PC-9 (cell line): Measurements from ENCODE around the gene CYFIP1. TPM values are rescaled to one million over a fixed set of nuclear protein-coding genes. Genes with fewer than 3 reads are reported as not detected.

Experiments used
- BruUV-seq: library from RNA; stranded (reverse); fragments of 400-500 nt; replicated peaks from 2 replicates; lab custom pipeline; 2021; lab: Mats Ljungman, UMichigan
- CTCF ChIA-PET: fragments of 300-600 bp; sonication (Branson Sonifier 250); formaldehyde crosslinking; loops from one replicate; lab custom pipeline; 2022; ENCODE audit warnings: antibody characterized with exemption; lab: Charles Lee
- POLR2A ChIA-PET: fragments of 300-600 bp; sonication (Branson Sonifier 250); formaldehyde crosslinking; loops from one replicate; lab custom pipeline; 2022; ENCODE audit warnings: antibody characterized with exemption; ENCODE audit not compliant: unreplicated experiment; lab: Charles Lee
- DNase-seq, 2 experiments: peaks; one replicate each; pipeline versions ENCODE4 v3.0.0 to v3.0.0-alpha.2; 2015 to 2022; ENCODE audit warnings: mixed read lengths in 1 of 2
- H2AFZ ChIP-seq: fragments of 200-600 bp; sonication (generic); 2 replicates; pipeline ENCODE4 v1.8.1; 2017; ENCODE audit warnings: antibody characterized with exemption
- H3F3A ChIP-seq: fragments of 200-600 bp; sonication (generic); 2 replicates; pipeline ENCODE4 v1.8.1; 2017; ENCODE audit warnings: antibody characterized with exemption, mild to moderate bottlenecking, low read depth; ENCODE audit not compliant: insufficient read depth
- H3K27ac ChIP-seq: fragments of 200-600 bp; sonication (generic); 2 replicates; pipeline ENCODE4 v1.6.1; 2016; ENCODE audit warnings: mixed run types
- H3K27me3 ChIP-seq: fragments of 200-600 bp; sonication (generic); 2 replicates; pipeline ENCODE4 v1.6.1; 2016; ENCODE audit warnings: low read depth, mixed run types; ENCODE audit not compliant: insufficient read depth
- H3K36me3 ChIP-seq: fragments of 200-600 bp; sonication (generic); 2 replicates; pipeline ENCODE4 v1.6.1; 2016; ENCODE audit warnings: low read depth, mixed run types
- H3K4me1 ChIP-seq: fragments of 200-600 bp; sonication (generic); replicated peaks from 2 replicates; pipeline ENCODE4 v1.6.1; 2016; ENCODE audit warnings: mixed run types; ENCODE audit not compliant: insufficient read depth
- H3K4me2 ChIP-seq: fragments of 200-600 bp; sonication (generic); 2 replicates; pipeline ENCODE4 v1.6.1; 2017; ENCODE audit warnings: mixed run types
- H3K4me3 ChIP-seq: fragments of 200-600 bp; sonication (generic); 2 replicates; pipeline ENCODE4 v1.6.1; 2016; ENCODE audit warnings: mixed run types
- H3K79me2 ChIP-seq: fragments of 200-600 bp; sonication (generic); 2 replicates; pipeline ENCODE4 v1.6.1; 2017; ENCODE audit warnings: low read depth, mixed run types
- H3K9me2 ChIP-seq: fragments of 200-600 bp; sonication (generic); 2 replicates; pipeline ENCODE4 v1.8.1; 2017; ENCODE audit warnings: mild to moderate bottlenecking; ENCODE audit not compliant: insufficient read depth
- H3K9me3 ChIP-seq: fragments of 200-600 bp; sonication (generic); 2 replicates; pipeline ENCODE4 v1.8.1; 2016; ENCODE audit warnings: low read depth; ENCODE audit not compliant: insufficient read depth
- H4K20me1 ChIP-seq: fragments of 200-600 bp; sonication (generic); 2 replicates; pipeline ENCODE4 v1.8.1; 2017; ENCODE audit not compliant: insufficient read depth
- EZH2 ChIP-seq: fragments of 200-600 bp; sonication (generic); IDR thresholded peaks from 2 replicates; pipeline ENCODE4 v1.8.0; 2017; ENCODE audit warnings: antibody characterized with exemption, low read depth
- intact Hi-C: fragments of 100-400 bp; cut with micrococcal nuclease; formaldehyde crosslinking; loops from one replicate; pipeline ENCODE4 v1.10.0; 2022; ENCODE audit not compliant: unreplicated experiment
- total RNA-seq: library from RNA; stranded (reverse); gene quantifications from 2 replicates; pipeline ENCODE4 v1.2.3, GENCODE V29; 2021
- TF ChIP-seq, protein P1 (sequence below): fragments of 200-600 bp; sonication (generic); conservative IDR thresholded peaks from 2 replicates; pipeline ENCODE4 v1.6.1; 2017; ENCODE audit warnings: mixed run types, antibody characterized with exemption, mild to moderate bottlenecking, moderate library complexity

CYFIP1 gene
- total RNA-seq, 1 experiment from 2014 or later, result 114 TPM

DNA sequence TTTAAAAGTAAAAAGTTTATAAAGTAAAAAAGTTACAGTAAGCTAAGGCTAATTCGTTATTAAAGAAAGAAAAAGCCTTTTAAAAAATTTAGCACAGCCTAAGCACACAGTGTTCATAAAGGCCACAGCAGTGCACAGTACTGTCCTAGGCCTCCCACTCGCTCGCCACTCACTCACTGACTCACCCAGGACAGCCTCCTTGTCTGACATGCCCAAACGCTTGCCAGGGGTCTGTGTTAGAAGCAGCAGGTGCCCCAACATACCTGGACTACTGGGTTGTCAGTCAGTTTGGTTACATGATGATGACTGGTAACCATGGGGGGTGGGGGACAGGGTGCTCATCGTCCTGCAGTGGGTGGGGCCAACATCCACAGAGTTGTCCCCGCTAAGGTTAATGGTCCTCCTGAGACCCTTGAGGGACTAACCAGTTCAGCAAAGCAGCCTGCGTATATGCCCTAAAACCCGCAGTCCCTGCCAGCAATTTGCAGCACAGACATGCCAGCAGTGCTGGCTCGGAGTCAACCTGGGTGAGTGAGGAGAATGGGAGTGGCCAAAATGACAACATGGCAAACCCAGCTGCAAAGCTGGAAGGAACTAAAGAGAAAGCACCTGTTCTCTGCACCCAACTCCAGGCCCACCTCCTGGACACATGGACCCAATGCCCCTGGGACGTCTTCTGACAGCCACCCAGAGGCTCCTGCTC, 49.2 kb downstream of the CYFIP1 start:
- intact Hi-C loops, result no loop called here

DNA sequence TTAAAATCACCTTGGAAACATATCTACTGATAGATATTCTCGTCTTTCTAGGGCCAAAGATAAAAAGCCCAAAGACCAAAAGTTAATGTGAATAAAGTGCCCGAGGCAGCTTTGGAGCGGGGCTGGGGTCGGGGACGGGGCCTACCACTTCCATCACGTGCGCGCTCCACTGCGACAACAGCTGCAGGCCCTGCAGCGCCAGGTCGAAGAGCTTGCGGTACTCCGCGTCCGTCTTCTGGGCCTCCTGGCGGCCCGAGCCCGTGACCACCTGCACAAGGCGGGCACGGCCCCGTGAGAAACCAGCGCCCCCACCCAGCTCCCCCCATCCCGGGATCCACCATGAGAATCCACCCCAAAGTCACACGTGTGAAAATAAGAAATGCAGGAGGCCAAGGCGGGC, 52.4 kb downstream of the CYFIP1 start:
- TF ChIP-seq, protein P1, sequence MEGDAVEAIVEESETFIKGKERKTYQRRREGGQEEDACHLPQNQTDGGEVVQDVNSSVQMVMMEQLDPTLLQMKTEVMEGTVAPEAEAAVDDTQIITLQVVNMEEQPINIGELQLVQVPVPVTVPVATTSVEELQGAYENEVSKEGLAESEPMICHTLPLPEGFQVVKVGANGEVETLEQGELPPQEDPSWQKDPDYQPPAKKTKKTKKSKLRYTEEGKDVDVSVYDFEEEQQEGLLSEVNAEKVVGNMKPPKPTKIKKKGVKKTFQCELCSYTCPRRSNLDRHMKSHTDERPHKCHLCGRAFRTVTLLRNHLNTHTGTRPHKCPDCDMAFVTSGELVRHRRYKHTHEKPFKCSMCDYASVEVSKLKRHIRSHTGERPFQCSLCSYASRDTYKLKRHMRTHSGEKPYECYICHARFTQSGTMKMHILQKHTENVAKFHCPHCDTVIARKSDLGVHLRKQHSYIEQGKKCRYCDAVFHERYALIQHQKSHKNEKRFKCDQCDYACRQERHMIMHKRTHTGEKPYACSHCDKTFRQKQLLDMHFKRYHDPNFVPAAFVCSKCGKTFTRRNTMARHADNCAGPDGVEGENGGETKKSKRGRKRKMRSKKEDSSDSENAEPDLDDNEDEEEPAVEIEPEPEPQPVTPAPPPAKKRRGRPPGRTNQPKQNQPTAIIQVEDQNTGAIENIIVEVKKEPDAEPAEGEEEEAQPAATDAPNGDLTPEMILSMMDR, result no peak
- no peak for TF ChIP-seq EZH2
- no peak overlapping the region for H2AFZ ChIP-seq
- no peaks in the 10 kb centered on the region for H3K79me2 ChIP-seq
- H3K27ac ChIP-seq, result no peak overlapping the region
- H3K27me3 ChIP-seq, result no peaks in the 10 kb centered on the region
- H3K4me3 ChIP-seq, result no peak overlapping the region
- intact Hi-C loops, result no loop called here
- no peaks in the 10 kb centered on the region for H3F3A ChIP-seq
- no peaks in the 10 kb centered on the region for H3K36me3 ChIP-seq
- DNase-seq, result no peak
- H3K4me1 ChIP-seq, result no peaks in the 10 kb centered on the region
- no peak overlapping the region for H3K4me2 ChIP-seq
- no TSS peak for BruUV-seq
- no peaks in the 10 kb centered on the region for H3K9me2 ChIP-seq
- H3K9me3 ChIP-seq, result no peaks in the 10 kb centered on the region
- ChIA-PET POLR2A (no interaction called here), CTCF (no interaction called here)
- H4K20me1 ChIP-seq, result no peaks in the 10 kb centered on the region

More for the DNA sequence above, 49.2 kb downstream of the CYFIP1 start:
- no peaks in the 10 kb centered on the region for H3K9me3 ChIP-seq
- no peak for DNase-seq
- H3K27ac ChIP-seq, result no peak overlapping the region
- no peaks in the 10 kb centered on the region for H3K9me2 ChIP-seq
- H3K4me3 ChIP-seq, result no peak overlapping the region
- H3F3A ChIP-seq, result no peaks in the 10 kb centered on the region
- TF ChIP-seq, protein P1, result no peak
- TF ChIP-seq EZH2, result no peak
- H3K79me2 ChIP-seq, result no peaks in the 10 kb centered on the region
- H3K36me3 ChIP-seq, result peaks cover 2% of the 10 kb centered on the region; the same call in 1 of the 2 replicates
- BruUV-seq, result no TSS peak
- H3K4me2 ChIP-seq, result no peak overlapping the region
- H4K20me1 ChIP-seq, result no peaks in the 10 kb centered on the region
- no peak overlapping the region for H2AFZ ChIP-seq
- POLR2A ChIA-PET, result no interaction called here
- H3K27me3 ChIP-seq, result no peaks in the 10 kb centered on the region
- CTCF ChIA-PET, result no interaction called here
- no peaks in the 10 kb centered on the region for H3K4me1 ChIP-seq

DNA sequence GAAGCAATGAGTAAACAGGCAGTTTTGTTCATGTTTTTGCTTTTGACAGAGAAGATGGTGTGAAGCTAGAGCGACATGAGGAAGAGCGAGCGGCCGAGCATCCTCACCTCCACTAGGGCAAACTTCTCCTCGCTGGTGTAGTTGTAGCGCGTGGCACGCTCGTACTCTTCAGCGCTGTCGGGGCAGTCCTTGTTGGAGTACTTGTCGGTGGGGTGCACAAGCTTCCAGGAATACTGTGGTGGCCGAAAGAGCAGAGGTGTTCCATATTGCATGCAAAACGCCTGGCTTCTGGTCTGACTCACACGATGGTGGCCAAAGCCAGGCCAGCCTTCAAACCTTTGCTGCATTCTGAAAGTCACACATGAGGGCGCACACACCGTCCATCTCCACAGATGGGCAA, 54.3 kb downstream of the CYFIP1 start:
- no peaks in the 10 kb centered on the region for H3K9me3 ChIP-seq
- H2AFZ ChIP-seq, result no peak overlapping the region
- H3K4me2 ChIP-seq, result no peak overlapping the region
- CTCF ChIA-PET, result no interaction called here
- intact Hi-C loops, result no loop called here
- H3K27ac ChIP-seq, result no peak overlapping the region
- BruUV-seq, result no TSS peak
- no peak for DNase-seq
- H3K79me2 ChIP-seq, result no peaks in the 10 kb centered on the region
- POLR2A ChIA-PET, result no interaction called here
- H3K27me3 ChIP-seq, result no peaks in the 10 kb centered on the region
- no peaks in the 10 kb centered on the region for H3K9me2 ChIP-seq
- no peaks in the 10 kb centered on the region for H3F3A ChIP-seq
- H3K36me3 ChIP-seq, result no peaks in the 10 kb centered on the region
- TF ChIP-seq EZH2, result no peak
- TF ChIP-seq, protein P1, result no peak
- no peaks in the 10 kb centered on the region for H4K20me1 ChIP-seq
- H3K4me3 ChIP-seq, result no peak overlapping the region
- H3K4me1 ChIP-seq, result no peaks in the 10 kb centered on the region
